GM10266 (cell line): ENCODE results near the gene ADAM22.

Experiments used
- DNase-seq: peaks from one replicate; pipeline ENCODE4 v3.0.0; 2012; ENCODE audit errors: extremely low spot score
- CTCF ChIP-seq: IDR thresholded peaks from 2 replicates; pipeline ENCODE4 v1.5.1; 2012; ENCODE audit warnings: mild to moderate bottlenecking, low read depth; ENCODE audit not compliant: control insufficient read depth, insufficient read depth; ENCODE audit errors: missing control alignments

ADAM22 gene

GRCh38 chr7:88041583-88041982, 107.5 kb downstream of the ADAM22 start:
- no peak for DNase-seq
- no peak for TF ChIP-seq CTCF

- TF ChIP-seq CTCF: no peak
- DNase-seq: no peak
These were observed 108.1 kb downstream of the ADAM22 start for GRCh38 chr7:88042157-88042556.

- DNase-seq: no peak
- no peak for TF ChIP-seq CTCF
These were observed 108.8 kb downstream of the ADAM22 start for GRCh38 chr7:88042803-88043202.

- DNase-seq: no peak
- no peak for TF ChIP-seq CTCF
These were observed 110.0 kb downstream of the ADAM22 start for GRCh38 chr7:88044069-88044468.

- DNase-seq: no peak
- no peak for TF ChIP-seq CTCF
These were observed 113.0 kb downstream of the ADAM22 start for GRCh38 chr7:88046839-88047573.

GRCh38 chr7:88057655-88058054, 123.6 kb downstream of the ADAM22 start:
- no peak for DNase-seq
- no peak for TF ChIP-seq CTCF

GRCh38 chr7:88062238-88062637, 128.2 kb downstream of the ADAM22 start:
- TF ChIP-seq CTCF: no peak
- DNase-seq: no peak
